ENCODE data around the gene PRCC.
A peak's percentile ranks its signal among the peaks of the same experiment; 100 is the strongest.

The PRCC gene

DNA sequence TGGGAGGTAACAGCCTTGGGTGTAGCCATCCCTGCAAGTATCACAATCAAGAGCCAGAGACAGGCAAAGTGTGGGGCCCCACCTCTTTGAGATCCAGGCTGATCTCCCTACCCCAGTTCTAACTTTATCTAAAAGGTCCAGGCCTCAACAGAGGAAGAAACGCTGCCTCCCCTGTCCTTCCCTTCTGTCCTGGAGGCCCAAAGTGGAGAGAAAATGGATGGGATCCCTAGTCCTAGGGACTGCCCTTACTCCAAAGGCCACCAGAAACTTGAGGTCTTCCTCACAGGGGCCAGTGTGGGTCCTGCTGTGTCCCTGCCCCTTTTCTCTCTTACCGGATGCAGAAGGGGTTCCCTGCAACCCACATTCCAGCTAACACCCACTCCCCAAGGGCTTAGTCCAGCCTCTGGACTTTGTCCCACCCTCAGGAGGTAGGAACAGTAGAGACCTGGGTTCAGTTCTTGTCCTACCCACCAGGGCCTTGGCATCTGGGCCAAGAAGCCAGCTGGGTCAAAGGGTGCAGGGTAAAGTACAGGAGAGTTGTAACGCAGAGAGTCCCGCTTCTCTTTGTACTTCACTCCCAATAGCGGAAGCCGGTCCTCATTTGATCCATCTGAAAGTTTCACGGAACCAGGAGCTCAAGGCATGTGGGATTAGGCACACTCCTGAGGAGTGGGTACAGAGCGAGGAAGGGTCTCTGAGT lies 17.8 kb upstream of the PRCC start:
- DNase-seq (ENCODE audit: low read depth) = no peak
- peak overlapping the region; percentile 97 for H3K4me3 ChIP-seq (ENCODE audit: low read depth, low read length)
- TF ChIP-seq, protein P1, sequence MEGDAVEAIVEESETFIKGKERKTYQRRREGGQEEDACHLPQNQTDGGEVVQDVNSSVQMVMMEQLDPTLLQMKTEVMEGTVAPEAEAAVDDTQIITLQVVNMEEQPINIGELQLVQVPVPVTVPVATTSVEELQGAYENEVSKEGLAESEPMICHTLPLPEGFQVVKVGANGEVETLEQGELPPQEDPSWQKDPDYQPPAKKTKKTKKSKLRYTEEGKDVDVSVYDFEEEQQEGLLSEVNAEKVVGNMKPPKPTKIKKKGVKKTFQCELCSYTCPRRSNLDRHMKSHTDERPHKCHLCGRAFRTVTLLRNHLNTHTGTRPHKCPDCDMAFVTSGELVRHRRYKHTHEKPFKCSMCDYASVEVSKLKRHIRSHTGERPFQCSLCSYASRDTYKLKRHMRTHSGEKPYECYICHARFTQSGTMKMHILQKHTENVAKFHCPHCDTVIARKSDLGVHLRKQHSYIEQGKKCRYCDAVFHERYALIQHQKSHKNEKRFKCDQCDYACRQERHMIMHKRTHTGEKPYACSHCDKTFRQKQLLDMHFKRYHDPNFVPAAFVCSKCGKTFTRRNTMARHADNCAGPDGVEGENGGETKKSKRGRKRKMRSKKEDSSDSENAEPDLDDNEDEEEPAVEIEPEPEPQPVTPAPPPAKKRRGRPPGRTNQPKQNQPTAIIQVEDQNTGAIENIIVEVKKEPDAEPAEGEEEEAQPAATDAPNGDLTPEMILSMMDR (IDR thresholded peaks at IDR 0.05; ENCODE audit: insufficient read depth, low read depth, low read length, missing control alignments) = no peak

DNA sequence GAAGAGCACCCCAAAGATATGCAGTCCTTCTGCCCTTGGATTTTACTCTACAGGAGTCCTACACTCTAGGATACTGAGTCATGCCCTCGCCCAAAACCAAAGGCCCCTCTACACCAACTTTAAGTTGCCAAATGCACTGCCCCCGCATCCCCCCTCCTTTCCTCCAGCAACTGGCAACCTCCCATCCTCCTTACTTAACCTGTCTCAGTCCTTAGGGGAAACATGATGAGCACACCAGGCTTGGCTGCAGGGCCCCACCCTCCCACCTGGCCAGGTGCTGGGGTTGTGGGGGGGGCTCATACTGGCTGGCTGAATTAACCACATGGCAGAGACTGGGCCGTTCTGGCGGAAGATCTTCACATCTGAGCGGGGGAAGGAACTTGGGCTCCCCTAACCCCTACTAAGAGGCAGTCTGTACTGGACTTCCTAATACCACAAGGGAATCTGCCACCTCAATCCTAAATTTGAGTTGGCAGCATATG lies 17.1 kb upstream of the PRCC start:
- peak overlapping the region; percentile 97 for H3K4me3 ChIP-seq (ENCODE audit: low read depth, low read length)
- DNase-seq (ENCODE audit: low read depth) = peak; percentile 60
- TF ChIP-seq, protein P1 (IDR thresholded peaks at IDR 0.05; ENCODE audit: insufficient read depth, low read depth, low read length, missing control alignments) = no peak

DNA sequence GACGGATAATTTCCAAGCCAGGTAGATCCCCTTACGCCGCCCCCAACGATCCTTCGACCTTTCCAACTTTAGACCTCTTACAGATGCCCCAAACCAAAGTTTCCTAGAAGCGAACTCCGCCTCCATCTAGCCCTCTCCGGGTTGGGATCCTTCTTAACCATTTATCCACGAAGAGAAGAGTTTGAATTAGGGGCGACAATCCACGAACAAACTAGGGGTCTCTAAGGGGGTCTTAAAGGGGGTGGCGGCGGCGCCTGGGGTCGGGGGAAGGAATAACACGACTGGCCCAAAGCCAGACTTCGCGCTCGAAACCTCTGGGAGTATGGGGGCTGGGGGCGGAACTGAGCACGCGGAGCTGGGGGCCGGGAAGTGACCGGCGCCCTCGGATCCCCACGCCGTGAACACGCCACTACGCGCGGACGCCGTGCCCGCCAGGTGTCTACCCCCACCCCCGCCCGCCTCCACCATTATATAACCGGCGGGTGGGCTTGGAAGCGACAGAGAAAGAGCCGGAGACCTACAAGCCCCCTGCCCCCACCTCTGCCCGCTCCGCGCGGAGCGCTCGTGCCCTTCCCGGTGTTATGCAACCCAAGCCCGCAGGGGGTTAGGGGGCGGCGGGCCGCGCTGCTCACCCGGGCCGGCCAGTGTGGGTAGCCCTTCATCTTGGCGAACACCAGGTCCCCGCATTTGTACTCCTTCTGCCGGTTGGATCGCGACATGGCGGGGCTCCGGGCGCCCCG lies 16.5 kb upstream of the PRCC start:
- TF ChIP-seq, protein P1 (IDR thresholded peaks at IDR 0.05; ENCODE audit: insufficient read depth, low read depth, low read length, missing control alignments) = no peak
- peak overlapping the region; percentile 97 for H3K4me3 ChIP-seq (ENCODE audit: low read depth, low read length)
- DNase-seq (ENCODE audit: low read depth) = peak; percentile 60

DNA sequence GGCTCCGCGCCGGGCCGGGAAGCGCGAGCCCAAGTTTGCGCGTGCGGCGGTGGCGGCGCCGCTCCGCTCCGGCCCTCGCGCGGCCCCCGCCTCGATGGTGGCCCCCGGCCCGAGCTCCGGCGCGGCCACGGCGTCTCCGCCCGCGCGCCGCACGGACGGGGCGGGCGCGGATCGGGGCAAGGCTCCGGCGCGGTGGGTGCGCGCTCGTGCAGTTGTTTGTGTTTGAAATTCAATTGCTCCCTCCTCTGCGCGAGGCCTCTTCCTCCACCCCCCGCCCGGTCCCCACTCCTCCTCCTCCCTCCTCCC lies 15.9 kb upstream of the PRCC start, which contains the start of gene HDGF:
Gene HDGF (minus strand): TSS at position 225 of the 306 bp plus-strand sequence. CDS start 246 bp downstream, outside the sequence.
- DNase-seq (ENCODE audit: low read depth) = no peak
- peak within 1 kb of the TSS; percentile 97 for H3K4me3 ChIP-seq (ENCODE audit: low read depth, low read length)
- TF ChIP-seq, protein P1 (IDR thresholded peaks at IDR 0.05; ENCODE audit: insufficient read depth, low read depth, low read length, missing control alignments) = no peak

DNA sequence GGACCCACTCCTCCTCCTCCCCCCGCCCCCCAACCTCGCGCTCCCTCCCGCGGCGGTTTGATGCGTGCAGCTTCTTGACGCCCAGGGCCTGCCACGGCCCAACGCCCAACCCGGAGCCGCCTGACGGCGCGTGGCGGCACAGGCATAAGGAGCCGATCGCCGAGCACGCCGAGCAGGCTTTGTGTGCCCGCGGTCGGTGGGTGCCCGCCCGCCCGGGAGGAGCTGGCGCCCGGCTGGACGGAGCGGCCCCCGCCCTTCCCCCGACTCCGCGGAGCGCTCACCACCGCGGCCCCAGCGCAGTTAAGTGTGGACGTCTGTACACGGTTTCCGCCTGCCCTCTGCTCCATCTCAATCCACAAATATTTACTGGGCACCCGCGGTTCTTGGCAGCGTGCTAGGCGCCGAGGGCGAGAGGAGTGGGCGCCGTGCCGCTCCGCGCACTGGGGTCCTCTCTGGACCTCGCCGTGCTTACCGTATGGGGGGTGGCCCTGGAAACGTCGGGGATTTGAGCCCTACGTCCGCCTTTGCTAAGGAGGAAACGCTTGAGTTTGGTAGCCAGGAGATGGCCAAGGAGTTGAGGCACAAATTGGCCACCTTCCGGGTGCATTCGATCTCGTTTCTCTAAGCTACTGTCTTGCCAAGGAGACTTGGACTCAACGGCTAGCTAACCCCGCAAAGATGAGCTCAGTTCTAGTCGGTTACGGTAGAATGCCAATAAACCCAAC lies 15.4 kb upstream of the PRCC start:
- peak; percentile 98 for DNase-seq (ENCODE audit: low read depth)
- TF ChIP-seq, protein P1 (IDR thresholded peaks at IDR 0.05; ENCODE audit: insufficient read depth, low read depth, low read length, missing control alignments) = no peak
- H3K4me3 ChIP-seq (ENCODE audit: low read depth, low read length) = peak overlapping the region; percentile 88

DNA sequence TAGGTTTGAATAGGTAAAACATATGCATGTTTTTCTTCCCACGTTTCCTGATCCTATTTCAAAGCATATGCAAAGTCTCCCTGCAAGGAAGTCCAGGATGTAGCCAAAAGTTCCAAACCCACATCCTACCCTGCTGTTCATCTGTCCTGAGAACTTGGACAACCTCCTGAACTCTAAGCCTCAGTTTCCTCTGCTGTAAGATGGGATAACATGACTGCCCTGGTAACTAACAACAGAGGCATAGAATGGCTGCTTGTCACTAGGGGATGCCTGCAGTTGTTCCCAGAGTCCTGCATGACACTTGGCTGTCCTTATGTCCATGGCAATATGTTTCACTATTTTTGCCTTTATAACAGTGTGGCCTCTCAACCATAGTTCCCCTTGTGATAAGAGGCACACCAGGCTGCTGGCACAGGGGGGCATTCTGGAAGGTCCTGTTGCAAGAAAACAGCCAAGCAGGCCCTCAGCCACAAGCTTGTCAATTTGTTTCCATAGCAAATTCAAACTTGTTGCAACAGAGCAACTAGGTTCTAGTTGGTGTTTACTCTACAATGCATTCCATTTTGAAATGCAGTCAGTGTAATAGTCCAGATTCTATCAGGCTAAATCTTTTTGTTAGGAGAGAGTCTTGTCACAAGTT lies 14.4 kb upstream of the PRCC start:
- H3K4me3 ChIP-seq (ENCODE audit: low read depth, low read length) = peak overlapping the region; percentile 88
- DNase-seq (ENCODE audit: low read depth) = no peak
- TF ChIP-seq, protein P1 (IDR thresholded peaks at IDR 0.05; ENCODE audit: insufficient read depth, low read depth, low read length, missing control alignments) = no peak

Measured in GM12865 (cell line).